Adrenal gland (tissue), 12 donors: ENCODE data around the gene PCDH9. TPM values are rescaled to one million over a fixed set of nuclear protein-coding genes. Genes with fewer than 3 reads are reported as not detected.

ENCODE experiments used
- DNase-seq, 7 donors: peaks; one replicate each; pipeline ENCODE4 v3.0.0-alpha.2; 2019 to 2020
- H3K27ac ChIP-seq, 5 donors: fragments of 200-600 bp; sonication (generic) in 4 of 5; 1 replicate in 3 of 5; 2 replicates in 2 of 5; pipeline versions ENCODE4 v1.5.1 to v1.8.0; 2016 to 2020; ENCODE audit warnings: mild to moderate bottlenecking in 1 of 5
- H3K27me3 ChIP-seq: fragments of 200-600 bp; 2 replicates; pipeline ENCODE4 v1.8.0; 2021
- H3K36me3 ChIP-seq, 2 donors: fragments of 200-600 bp; replicated peaks in 1 of 2; 1 replicate in 1 of 2; 2 replicates in 1 of 2; pipeline versions ENCODE4 v1.5.1 to v1.8.0; 2018 to 2022
- H3K4me1 ChIP-seq, 2 donors: fragments of 200-600 bp; replicated peaks in 1 of 2; 1 replicate in 1 of 2; 2 replicates in 1 of 2; pipeline versions ENCODE4 v1.5.1 to v1.8.0; 2018 to 2021
- H3K4me3 ChIP-seq, 4 donors: fragments of 200-600 bp; sonication (generic) in 3 of 4; one replicate each; pipeline ENCODE4 v1.5.1; 2016 to 2018
- H3K9me3 ChIP-seq, 3 donors: fragments of 200-600 bp; sonication (generic) in 1 of 3; replicated peaks in 1 of 3; 1 replicate in 2 of 3; 2 replicates in 1 of 3; pipeline versions ENCODE4 v1.5.1 to v1.8.0; 2016 to 2021
- POLR2A ChIP-seq, 2 donors: fragments of 450-650 bp; IDR thresholded peaks; one replicate each; pipeline ENCODE4 v1.6.1; 2017; ENCODE audit warnings: antibody characterized with exemption in 2 of 2, mild to moderate bottlenecking in 2 of 2, moderate library complexity in 1 of 2
- WGBS, 4 donors: extraction: QIAGEN DNeasy Blood & Tissue Kit in 2 of 4; methylation state at CpG; one replicate each; pipeline versions ENCODE4 v1.1.5 to v1.1.7; 2013 to 2017; 5-methylcytosine and 5-hydroxymethylcytosine counted together
- intact Hi-C, 2 donors: fragments of 100-400 bp; cut with DNase I; formaldehyde crosslinking; loops; one replicate each; pipeline versions ENCODE4 v1.14.1 to v1.15.0; 2022 to 2023
- polyA plus RNA-seq, 3 donors: library from polyadenylated mRNA; stranded (reverse); fragments of 200-250 nt in 2 of 3; fragments of 350-450 nt in 1 of 3; fragmentation: Illumina TruSeq in 1 of 3; extraction: RNeasy Lipid Tissue Mini Kit (QIAGEN cat#74804) in 1 of 3; gene quantifications; one replicate each; pipeline ENCODE4 v1.2.3, GENCODE V29; 2013 to 2014
- total RNA-seq, 9 donors: library from RNA; depleted of rRNA in 4 of 9; stranded (reverse); fragments of >200 nt in 4 of 9; fragments of 120-200 nt in 1 of 9; fragmentation: NEBNext Ultra II Directional in 1 of 9; extraction: Animal tissue kit (Norgen Biotek cat#: 25700) in 1 of 9; gene quantifications; one replicate each; pipeline versions ENCODE4 v1.1.0 to v1.2.4, GENCODE V29; 2013 to 2023
- TF ChIP-seq, protein P1 (sequence below), 6 experiments: fragments of 450-650 bp in 4 of 6; fragments of 200-600 bp in 2 of 6; sonication (generic) in 1 of 6; IDR thresholded peaks; 1 replicate in 5 of 6; 2 replicates in 1 of 6; pipeline versions ENCODE4 v1.5.1 to v1.8.0; 2016 to 2021; ENCODE audit warnings: antibody characterized with exemption in 6 of 6, mild to moderate bottlenecking in 2 of 6, moderate library complexity in 1 of 6
- donor health status: healthy with polysubstance abuse.
- donor health status: Bipolar disorder and iron deficiency.
- donor health status: DM: yes; HTN: yes; CAD: no.
- donor health status: DM: no; HTN: no; CAD: no.
- donor health status: DM: no; HTN: no; CAD: no.
- donor health status: DM: yes; HTN: yes; CAD: no.

The PCDH9 gene
- total and polyA plus RNA-seq, 12 donors: 0.71 to 10.9 (median 3.6) TPM

DNA sequence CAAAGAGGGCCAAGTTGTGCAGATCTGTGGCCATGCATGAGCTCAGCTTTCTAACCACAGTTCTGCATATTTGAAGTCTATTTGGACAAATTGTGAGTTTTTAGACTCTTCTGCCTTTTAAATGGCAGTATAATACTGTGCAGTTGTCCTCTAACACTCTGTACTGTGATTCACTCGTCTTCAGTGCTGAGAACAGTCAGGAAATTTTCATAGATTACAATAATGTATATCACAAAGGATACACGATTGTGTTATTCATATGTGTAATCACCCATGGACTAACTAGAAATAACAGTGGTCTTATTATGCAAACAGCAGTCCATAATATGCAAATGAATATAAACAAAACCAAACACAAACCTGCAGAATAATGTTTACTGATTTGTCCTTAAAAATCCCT, 259.1 kb downstream of the PCDH9 start:
- no peak overlapping the region for H3K27ac ChIP-seq
- H3K27me3 ChIP-seq: no peaks in the 10 kb centered on the region
- H3K4me1 ChIP-seq: no peaks in the 10 kb centered on the region
- H3K4me3 ChIP-seq: no peak overlapping the region
- H3K36me3 ChIP-seq: no peaks in the 10 kb centered on the region
- TF ChIP-seq POLR2A (IDR thresholded peaks at IDR 0.05): no peak
- TF ChIP-seq, protein P1, sequence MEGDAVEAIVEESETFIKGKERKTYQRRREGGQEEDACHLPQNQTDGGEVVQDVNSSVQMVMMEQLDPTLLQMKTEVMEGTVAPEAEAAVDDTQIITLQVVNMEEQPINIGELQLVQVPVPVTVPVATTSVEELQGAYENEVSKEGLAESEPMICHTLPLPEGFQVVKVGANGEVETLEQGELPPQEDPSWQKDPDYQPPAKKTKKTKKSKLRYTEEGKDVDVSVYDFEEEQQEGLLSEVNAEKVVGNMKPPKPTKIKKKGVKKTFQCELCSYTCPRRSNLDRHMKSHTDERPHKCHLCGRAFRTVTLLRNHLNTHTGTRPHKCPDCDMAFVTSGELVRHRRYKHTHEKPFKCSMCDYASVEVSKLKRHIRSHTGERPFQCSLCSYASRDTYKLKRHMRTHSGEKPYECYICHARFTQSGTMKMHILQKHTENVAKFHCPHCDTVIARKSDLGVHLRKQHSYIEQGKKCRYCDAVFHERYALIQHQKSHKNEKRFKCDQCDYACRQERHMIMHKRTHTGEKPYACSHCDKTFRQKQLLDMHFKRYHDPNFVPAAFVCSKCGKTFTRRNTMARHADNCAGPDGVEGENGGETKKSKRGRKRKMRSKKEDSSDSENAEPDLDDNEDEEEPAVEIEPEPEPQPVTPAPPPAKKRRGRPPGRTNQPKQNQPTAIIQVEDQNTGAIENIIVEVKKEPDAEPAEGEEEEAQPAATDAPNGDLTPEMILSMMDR (IDR thresholded peaks at IDR 0.05): no peak
- no peaks in the 10 kb centered on the region for H3K9me3 ChIP-seq
- intact Hi-C loops: no loop called here
- 71 to 83% (median 75%) methylated on average over 2 of the region's 2 CpGs for WGBS, 4 donors
- no peak for DNase-seq

DNA sequence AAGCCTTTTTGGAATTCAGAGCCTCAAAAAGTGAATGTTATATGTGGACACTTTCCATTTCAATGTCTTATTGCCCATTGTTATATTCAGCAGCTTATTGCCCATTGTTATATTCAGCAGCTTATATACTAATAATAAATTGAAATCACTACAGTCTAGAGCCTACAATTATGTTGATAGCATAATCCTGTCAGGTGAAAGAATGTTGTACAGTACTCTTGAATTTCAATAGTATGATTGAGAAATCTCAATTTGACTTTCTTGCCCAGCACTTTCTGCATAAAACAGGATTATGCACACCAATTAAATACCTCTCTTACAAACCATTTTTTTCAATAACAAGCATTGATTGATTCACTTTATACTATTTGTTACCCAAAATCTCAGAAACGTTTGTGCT, 260.8 kb downstream of the PCDH9 start:
- no peaks in the 10 kb centered on the region for H3K4me1 ChIP-seq
- H3K27me3 ChIP-seq: no peaks in the 10 kb centered on the region
- intact Hi-C loops: no loop called here
- H3K27ac ChIP-seq: no peak overlapping the region
- H3K36me3 ChIP-seq: no peaks in the 10 kb centered on the region
- no peak for DNase-seq
- no peak overlapping the region for H3K4me3 ChIP-seq
- TF ChIP-seq, protein P1 (IDR thresholded peaks at IDR 0.05): no peak
- TF ChIP-seq POLR2A (IDR thresholded peaks at IDR 0.05): no peak
- WGBS, 4 donors: 41 to 51% (median 46%) methylated on average over 1 of the region's 1 CpG
- H3K9me3 ChIP-seq: no peaks in the 10 kb centered on the region

DNA sequence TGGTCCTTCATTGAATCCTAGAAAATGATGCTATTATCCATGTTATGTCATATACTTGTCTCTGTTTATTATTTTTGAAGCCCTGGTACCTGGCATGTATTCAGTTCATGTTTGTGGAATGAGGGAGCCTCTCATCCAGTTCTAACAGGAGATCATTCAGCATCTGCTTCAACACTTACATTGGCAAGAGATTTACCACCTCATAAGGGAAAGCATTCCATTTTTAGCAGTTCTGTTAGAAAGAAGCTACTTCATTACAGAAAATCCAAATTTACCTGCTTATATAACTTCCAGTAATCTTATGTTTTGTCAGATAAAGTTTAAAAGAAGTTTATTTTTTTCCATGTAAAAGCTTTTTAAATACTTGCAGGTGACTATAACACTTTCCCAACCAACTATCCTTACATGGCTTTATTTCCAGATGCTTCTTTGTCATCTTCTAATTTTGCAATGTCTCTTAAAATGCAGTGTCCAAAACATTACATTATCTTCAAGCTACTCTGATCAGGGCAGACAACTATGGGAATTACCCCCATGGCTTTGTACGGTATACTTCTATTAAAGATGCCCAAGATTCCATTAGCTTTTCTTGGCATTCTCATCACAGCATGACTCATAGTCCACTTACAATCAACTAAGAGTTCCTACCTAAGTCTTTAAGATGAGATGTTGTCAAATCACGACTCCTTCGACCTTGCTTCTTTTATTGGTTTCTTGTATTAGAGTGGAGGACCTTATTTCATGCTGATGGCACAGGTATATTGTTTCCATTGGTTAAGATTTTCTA, 262.1 kb downstream of the PCDH9 start:
- Histone ChIP-seq H3K9me3 (no peaks in the 10 kb centered on the region), H3K4me3 (no peak overlapping the region)

DNA sequence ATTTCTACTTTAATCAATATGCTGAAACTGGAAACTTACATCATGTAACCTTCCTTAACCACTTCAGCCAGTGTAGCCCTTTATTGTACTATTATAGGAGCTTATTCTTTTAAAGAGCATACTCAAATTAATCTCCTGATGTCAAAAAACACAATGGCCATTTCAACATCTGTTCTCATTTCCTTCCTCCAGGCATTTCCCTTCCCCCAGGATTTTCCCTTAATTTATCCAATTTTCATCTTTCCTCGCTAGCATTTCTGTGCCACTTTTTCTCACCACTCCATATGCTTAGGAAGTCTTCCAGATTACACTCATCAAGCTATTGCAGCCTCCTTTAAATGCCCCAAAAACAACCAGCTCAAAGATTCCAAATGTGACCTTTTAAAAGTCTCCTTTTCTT, 265.0 kb downstream of the PCDH9 start:
- Histone ChIP-seq H3K27ac (no peak overlapping the region), H3K4me1 (no peaks in the 10 kb centered on the region), H3K4me3 (no peak overlapping the region), H3K9me3 (no peaks in the 10 kb centered on the region), H3K27me3 (no peaks in the 10 kb centered on the region), H3K36me3 (no peaks in the 10 kb centered on the region)
- no peak for TF ChIP-seq POLR2A (IDR thresholded peaks at IDR 0.05)
- TF ChIP-seq, protein P1 (IDR thresholded peaks at IDR 0.05): no peak
- 67 to 92% (median 83%) methylated on average over 1 of the region's 1 CpG for WGBS, 4 donors
- intact Hi-C loops: no loop called here
- DNase-seq: no peak

More for the DNA sequence above, 262.1 kb downstream of the PCDH9 start:
- Histone ChIP-seq H3K4me1 (no peaks in the 10 kb centered on the region), H3K27ac (no peak overlapping the region), H3K36me3 (no peaks in the 10 kb centered on the region), H3K27me3 (no peaks in the 10 kb centered on the region)
- DNase-seq: no peak
- TF ChIP-seq POLR2A (IDR thresholded peaks at IDR 0.05): no peak
- TF ChIP-seq, protein P1 (IDR thresholded peaks at IDR 0.05): no peak
- intact Hi-C loops: no loop called here
- 71 to 89% (median 81%) methylated on average over 3 of the region's 3 CpGs for WGBS, 4 donors
